ENCODE results near the gene PKD2L1. TPM values are rescaled to one million over a fixed set of nuclear protein-coding genes. Genes with fewer than 3 reads are reported as not detected.

PKD2L1 gene
- total and polyA plus RNA-seq, 2 donors = 0.19 to 6.1 TPM

GRCh38 chr10:100371482-100372027, 41.5 kb upstream of the PKD2L1 start:
- Histone ChIP-seq H3K4me3 (ENCODE audit: low read length in 2 of 2) (no peak overlapping the region), H3K27me3 (ENCODE audit: control insufficient read depth in 2 of 2, insufficient read depth in 1 of 2, low read length in 1 of 2) (no peaks in the 10 kb centered on the region), H3K4me1 (ENCODE audit: control insufficient read depth in 2 of 2, insufficient read depth in 2 of 2, low read length in 2 of 2) (peaks cover 34 to 43% of the 10 kb centered on the region in 2 donors), H3K36me3 (ENCODE audit: control insufficient read depth in 2 of 2, insufficient read depth in 2 of 2, low read length in 1 of 2) (no peaks in the 10 kb centered on the region), H3K9me3 (ENCODE audit: control insufficient read depth in 2 of 2, insufficient read depth in 1 of 2, low read length in 1 of 2) (no peaks in the 10 kb centered on the region), H3K27ac (ENCODE audit: low read depth in 1 of 2, low read length in 1 of 2) (peak overlapping the region; percentile 92 to 97)
- WGBS = 95% methylated on average over 10 of the region's 10 CpGs
- DNase-seq (ENCODE audit: low read depth in 6 of 9, low spot score in 9 of 9) = no peak

DNA sequence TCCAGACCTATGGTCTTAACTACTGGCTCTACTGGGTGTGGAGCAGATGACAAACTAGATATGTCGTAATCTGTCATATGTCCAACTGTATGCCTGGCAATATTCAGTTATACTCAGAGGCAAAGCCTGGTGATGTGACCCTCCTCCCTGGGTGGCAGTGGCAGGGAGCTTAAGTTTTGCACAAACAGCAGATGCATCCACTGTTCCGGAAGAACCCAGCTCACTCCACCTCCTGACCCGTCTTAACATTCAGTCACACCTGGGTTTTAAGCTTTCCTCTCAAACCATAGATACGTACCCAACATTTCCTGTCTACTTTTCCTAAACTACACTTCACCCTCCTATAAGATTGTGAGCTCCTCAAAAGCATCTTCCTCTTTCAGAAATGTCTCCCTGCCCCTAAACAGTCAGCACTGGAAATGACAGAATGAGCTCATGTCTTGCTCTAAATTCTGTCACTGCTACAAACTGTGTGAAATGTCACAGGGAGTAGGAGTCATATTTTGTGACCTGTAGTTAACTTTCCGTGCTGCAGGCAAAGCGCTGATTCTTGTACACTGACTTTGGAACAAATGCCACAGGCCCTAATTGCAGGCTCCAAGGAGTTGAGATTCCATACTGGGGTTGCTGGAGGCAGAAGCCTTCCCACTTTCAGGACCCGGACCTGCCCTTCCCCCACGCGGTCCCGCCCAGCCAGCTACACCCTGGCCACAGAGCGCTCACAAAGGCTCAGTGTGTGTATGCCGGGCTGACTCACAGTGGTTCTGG, 40.9 kb upstream of the PKD2L1 start:
- Histone ChIP-seq H3K4me1 (ENCODE audit: control insufficient read depth in 2 of 2, insufficient read depth in 2 of 2, low read length in 2 of 2) (peaks cover 34 to 43% of the 10 kb centered on the region in 2 donors), H3K27ac (ENCODE audit: low read depth in 1 of 2, low read length in 1 of 2) (peak overlapping the region; percentile 92 to 97), H3K27me3 (ENCODE audit: control insufficient read depth in 2 of 2, insufficient read depth in 1 of 2, low read length in 1 of 2) (no peaks in the 10 kb centered on the region), H3K4me3 (ENCODE audit: low read length in 2 of 2) (no peak overlapping the region), H3K9me3 (ENCODE audit: control insufficient read depth in 2 of 2, insufficient read depth in 1 of 2, low read length in 1 of 2) (no peaks in the 10 kb centered on the region), H3K36me3 (ENCODE audit: control insufficient read depth in 2 of 2, insufficient read depth in 2 of 2, low read length in 1 of 2) (no peaks in the 10 kb centered on the region)
- 33% methylated on average over 12 of the region's 12 CpGs for WGBS
- DNase-seq (ENCODE audit: low read depth in 6 of 9, low spot score in 9 of 9) = peak in 6 of 9 donors; percentile 43 to 81 (median 62)

GRCh38 chr10:100368721-100369120, 38.7 kb upstream of the PKD2L1 start:
- Histone ChIP-seq H3K36me3 (ENCODE audit: control insufficient read depth in 2 of 2, insufficient read depth in 2 of 2, low read length in 1 of 2) (peaks cover 0 to 6% of the 10 kb centered on the region in 2 donors), H3K27ac (ENCODE audit: low read depth in 1 of 2, low read length in 1 of 2) (no peak overlapping the region), H3K9me3 (ENCODE audit: control insufficient read depth in 2 of 2, insufficient read depth in 1 of 2, low read length in 1 of 2) (no peaks in the 10 kb centered on the region), H3K27me3 (ENCODE audit: control insufficient read depth in 2 of 2, insufficient read depth in 1 of 2, low read length in 1 of 2) (no peaks in the 10 kb centered on the region), H3K4me1 (ENCODE audit: control insufficient read depth in 2 of 2, insufficient read depth in 2 of 2, low read length in 2 of 2) (peaks cover 27 to 33% of the 10 kb centered on the region in 2 donors), H3K4me3 (ENCODE audit: low read length in 2 of 2) (no peak overlapping the region)
- no peak for DNase-seq (ENCODE audit: low read depth in 6 of 9, low spot score in 9 of 9)

DNA sequence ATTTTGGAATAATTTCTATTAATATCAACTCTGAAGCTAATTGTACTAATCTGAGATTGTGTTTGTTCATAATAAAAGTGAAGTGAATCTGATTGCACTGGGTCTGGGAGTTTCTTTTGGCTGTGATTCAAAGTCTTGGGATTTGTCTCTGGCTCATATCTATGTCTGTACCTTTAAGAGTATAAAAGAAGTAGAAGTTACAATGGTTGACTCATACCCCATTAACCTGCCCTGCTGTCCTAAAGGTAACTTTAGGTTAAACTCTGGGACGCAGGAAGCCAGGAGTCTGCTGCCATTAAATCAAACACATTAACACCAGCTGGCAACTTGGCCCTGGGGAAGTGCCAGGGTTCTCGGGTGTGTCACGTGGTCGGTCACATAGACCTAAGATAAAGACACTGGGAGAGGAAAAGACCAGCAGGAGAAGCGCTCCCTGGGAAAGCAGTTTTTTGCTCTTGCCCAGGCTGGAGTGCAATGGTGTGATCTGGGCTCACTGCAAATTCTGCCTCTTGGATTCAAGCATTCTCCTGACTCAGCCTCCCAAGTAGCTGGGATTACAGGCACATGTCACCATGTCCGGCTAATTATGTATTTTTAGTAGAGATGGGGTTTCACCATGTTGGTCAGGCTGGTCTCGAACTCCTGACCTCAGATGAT, 34.8 kb upstream of the PKD2L1 start:
- peaks cover 14 to 40% of the 10 kb centered on the region in 2 donors for H3K36me3 ChIP-seq (ENCODE audit: control insufficient read depth in 2 of 2, insufficient read depth in 2 of 2, low read length in 1 of 2)
- H3K27me3 ChIP-seq (ENCODE audit: control insufficient read depth in 2 of 2, insufficient read depth in 1 of 2, low read length in 1 of 2) = no peaks in the 10 kb centered on the region
- DNase-seq (ENCODE audit: low read depth in 6 of 9, low spot score in 9 of 9) = no peak
- 61% methylated on average over 7 of the region's 7 CpGs for WGBS
- peaks cover under 1 to 2% of the 10 kb centered on the region in 2 donors for H3K4me1 ChIP-seq (ENCODE audit: control insufficient read depth in 2 of 2, insufficient read depth in 2 of 2, low read length in 2 of 2)
- H3K4me3 ChIP-seq (ENCODE audit: low read length in 2 of 2) = no peak overlapping the region
- no peak overlapping the region for H3K27ac ChIP-seq (ENCODE audit: low read depth in 1 of 2, low read length in 1 of 2)
- no peaks in the 10 kb centered on the region for H3K9me3 ChIP-seq (ENCODE audit: control insufficient read depth in 2 of 2, insufficient read depth in 1 of 2, low read length in 1 of 2)

GRCh38 chr10:100364175-100364574, 34.1 kb upstream of the PKD2L1 start:
- WGBS = 94% methylated on average over 3 of the region's 3 CpGs
- no peak for DNase-seq (ENCODE audit: low read depth in 6 of 9, low spot score in 9 of 9)
- peaks cover 19 to 47% of the 10 kb centered on the region in 2 donors for H3K36me3 ChIP-seq (ENCODE audit: control insufficient read depth in 2 of 2, insufficient read depth in 2 of 2, low read length in 1 of 2)
- H3K4me1 ChIP-seq (ENCODE audit: control insufficient read depth in 2 of 2, insufficient read depth in 2 of 2, low read length in 2 of 2) = peaks cover 0 to 3% of the 10 kb centered on the region in 2 donors
- no peaks in the 10 kb centered on the region for H3K9me3 ChIP-seq (ENCODE audit: control insufficient read depth in 2 of 2, insufficient read depth in 1 of 2, low read length in 1 of 2)
- no peaks in the 10 kb centered on the region for H3K27me3 ChIP-seq (ENCODE audit: control insufficient read depth in 2 of 2, insufficient read depth in 1 of 2, low read length in 1 of 2)
- no peak overlapping the region for H3K4me3 ChIP-seq (ENCODE audit: low read length in 2 of 2)
- H3K27ac ChIP-seq (ENCODE audit: low read depth in 1 of 2, low read length in 1 of 2) = no peak overlapping the region

DNA sequence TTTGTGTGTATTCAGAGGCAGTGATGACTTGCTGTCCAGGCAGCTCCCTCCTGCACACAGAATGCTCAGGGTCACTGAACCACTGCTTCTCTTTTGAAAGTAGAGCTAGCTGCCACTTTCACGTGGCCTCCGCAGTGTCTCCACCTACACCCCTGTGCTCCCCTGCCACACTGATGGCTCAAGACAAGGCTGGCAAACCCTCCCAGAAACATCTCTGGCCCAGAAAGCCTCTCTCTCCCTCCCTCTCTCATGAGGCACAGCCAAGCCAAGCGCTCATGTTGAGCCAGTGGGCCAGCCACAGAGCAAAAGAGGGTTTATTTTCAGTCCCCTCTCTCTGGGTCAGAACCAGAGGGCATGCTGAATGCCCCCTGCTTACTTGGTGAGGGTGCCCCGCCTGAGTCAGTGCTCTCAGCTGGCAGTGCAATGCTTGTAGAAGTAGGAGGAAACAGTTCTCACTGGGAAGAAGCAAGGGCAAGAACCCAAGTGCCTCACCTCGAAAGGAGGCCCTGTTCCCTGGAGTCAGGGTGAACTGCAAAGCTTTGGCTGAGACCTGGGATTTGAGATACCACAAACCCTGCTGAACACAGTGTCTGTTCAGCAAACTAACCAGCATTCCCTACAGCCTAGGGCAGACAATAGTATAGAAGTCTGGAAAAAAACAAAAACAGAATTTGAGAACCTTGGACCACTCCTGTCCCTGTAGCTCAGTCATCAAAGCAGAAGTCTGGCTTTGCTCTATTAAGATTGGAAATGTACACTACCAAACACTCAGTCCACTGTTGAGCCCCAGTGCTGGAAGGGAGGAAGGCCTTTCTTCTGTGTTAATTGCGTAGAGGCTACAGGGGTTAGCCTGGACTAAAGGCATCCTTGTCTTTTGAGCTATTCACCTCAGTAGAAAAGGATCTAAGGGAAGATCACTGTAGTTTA, 32.8 kb upstream of the PKD2L1 start:
- H3K4me1 ChIP-seq (ENCODE audit: control insufficient read depth in 2 of 2, insufficient read depth in 2 of 2, low read length in 2 of 2) = peaks cover 0 to 5% of the 10 kb centered on the region in 2 donors
- no peak overlapping the region for H3K27ac ChIP-seq (ENCODE audit: low read depth in 1 of 2, low read length in 1 of 2)
- no peaks in the 10 kb centered on the region for H3K9me3 ChIP-seq (ENCODE audit: control insufficient read depth in 2 of 2, insufficient read depth in 1 of 2, low read length in 1 of 2)
- no peaks in the 10 kb centered on the region for H3K27me3 ChIP-seq (ENCODE audit: control insufficient read depth in 2 of 2, insufficient read depth in 1 of 2, low read length in 1 of 2)
- 97% methylated on average over 6 of the region's 6 CpGs for WGBS
- H3K36me3 ChIP-seq (ENCODE audit: control insufficient read depth in 2 of 2, insufficient read depth in 2 of 2, low read length in 1 of 2) = peaks cover 19 to 53% of the 10 kb centered on the region in 2 donors
- DNase-seq (ENCODE audit: low read depth in 6 of 9, low spot score in 9 of 9) = no peak
- H3K4me3 ChIP-seq (ENCODE audit: low read length in 2 of 2) = no peak overlapping the region

GRCh38 chr10:100360234-100360633, 30.2 kb upstream of the PKD2L1 start:
- H3K27me3 ChIP-seq (ENCODE audit: control insufficient read depth in 2 of 2, insufficient read depth in 1 of 2, low read length in 1 of 2) = no peaks in the 10 kb centered on the region
- WGBS = 81% methylated on average over 6 of the region's 6 CpGs
- no peak overlapping the region for H3K4me3 ChIP-seq (ENCODE audit: low read length in 2 of 2)
- no peaks in the 10 kb centered on the region for H3K9me3 ChIP-seq (ENCODE audit: control insufficient read depth in 2 of 2, insufficient read depth in 1 of 2, low read length in 1 of 2)
- H3K27ac ChIP-seq (ENCODE audit: low read depth in 1 of 2, low read length in 1 of 2) = no peak overlapping the region
- peaks cover 0 to 5% of the 10 kb centered on the region in 2 donors for H3K4me1 ChIP-seq (ENCODE audit: control insufficient read depth in 2 of 2, insufficient read depth in 2 of 2, low read length in 2 of 2)
- DNase-seq (ENCODE audit: low read depth in 6 of 9, low spot score in 9 of 9) = no peak
- peaks cover 28 to 78% of the 10 kb centered on the region in 2 donors for H3K36me3 ChIP-seq (ENCODE audit: control insufficient read depth in 2 of 2, insufficient read depth in 2 of 2, low read length in 1 of 2)

DNA sequence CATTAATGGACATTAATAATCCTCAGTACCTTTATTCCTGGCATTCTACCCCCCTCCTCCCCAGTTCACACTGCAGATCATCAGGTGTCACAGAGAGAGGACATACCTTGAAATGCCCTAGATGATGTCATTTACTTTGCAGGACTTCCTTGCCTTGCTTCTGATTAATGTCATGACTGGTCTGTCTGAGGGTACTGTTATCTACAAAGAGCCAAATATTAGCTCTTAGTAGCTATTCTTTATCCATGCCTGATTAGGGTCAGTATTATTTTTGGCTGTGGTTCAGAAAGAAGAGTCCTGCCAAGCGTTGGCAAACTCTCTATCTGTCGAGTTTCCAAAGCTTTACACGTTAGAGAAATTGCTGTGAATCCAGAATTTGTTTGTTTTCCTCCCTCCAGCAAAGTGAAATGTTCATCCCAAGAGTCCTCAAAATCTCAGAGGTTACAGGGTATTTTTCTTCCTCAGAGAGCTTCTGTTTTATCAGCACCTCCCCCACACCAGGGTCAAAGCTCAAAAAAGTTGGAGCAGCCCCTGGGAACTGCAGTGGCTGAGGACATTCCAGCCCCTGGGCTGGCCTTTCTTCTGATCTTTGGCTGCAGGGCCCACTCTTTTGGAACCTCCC, 29.6 kb upstream of the PKD2L1 start:
- 96% methylated on average over 3 of the region's 3 CpGs for WGBS
- H3K36me3 ChIP-seq (ENCODE audit: control insufficient read depth in 2 of 2, insufficient read depth in 2 of 2, low read length in 1 of 2) = peaks cover 28 to 84% of the 10 kb centered on the region in 2 donors

More for the DNA sequence above, 29.6 kb upstream of the PKD2L1 start:
- no peak for DNase-seq (ENCODE audit: low read depth in 6 of 9, low spot score in 9 of 9)
- no peaks in the 10 kb centered on the region for H3K27me3 ChIP-seq (ENCODE audit: control insufficient read depth in 2 of 2, insufficient read depth in 1 of 2, low read length in 1 of 2)
- peak overlapping the region in 1 of 2 donors; percentile 60 for H3K27ac ChIP-seq (ENCODE audit: low read depth in 1 of 2, low read length in 1 of 2)
- H3K4me3 ChIP-seq (ENCODE audit: low read length in 2 of 2) = no peak overlapping the region
- H3K4me1 ChIP-seq (ENCODE audit: control insufficient read depth in 2 of 2, insufficient read depth in 2 of 2, low read length in 2 of 2) = peaks cover 0 to 5% of the 10 kb centered on the region in 2 donors
- H3K9me3 ChIP-seq (ENCODE audit: control insufficient read depth in 2 of 2, insufficient read depth in 1 of 2, low read length in 1 of 2) = no peaks in the 10 kb centered on the region
